Measurements from ENCODE around the gene UBE2B.

- no peak for TF ChIP-seq ZFP3 (CRISPR knock-in tag; IDR thresholded peaks at IDR 0.05)
- TF ChIP-seq ARNTL (CRISPR knock-in tag; IDR thresholded peaks at IDR 0.05; ENCODE audit: borderline replicate concordance, low read depth): no peak
- no peak for TF ChIP-seq OSR1 (CRISPR knock-in tag; IDR thresholded peaks at IDR 0.05)
- TF ChIP-seq RARB (CRISPR knock-in tag; IDR thresholded peaks at IDR 0.05): no peak
- TF ChIP-seq PATZ1 (CRISPR knock-in tag; IDR thresholded peaks at IDR 0.05; ENCODE audit: borderline replicate concordance): no peak
- TF ChIP-seq GLIS3 (CRISPR knock-in tag; IDR thresholded peaks at IDR 0.05): no peak
- TF ChIP-seq ZNF8 (CRISPR knock-in tag; IDR thresholded peaks at IDR 0.05): no peak
- no peak for TF ChIP-seq SNAI2 (CRISPR knock-in tag; IDR thresholded peaks at IDR 0.05)
- no peak for TF ChIP-seq PPARA (CRISPR knock-in tag; IDR thresholded peaks at IDR 0.05; ENCODE audit: borderline replicate concordance)
- TF ChIP-seq BACH2 (CRISPR knock-in tag; IDR thresholded peaks at IDR 0.05; ENCODE audit: borderline replicate concordance): no peak
- TF ChIP-seq ESRRG (CRISPR knock-in tag; IDR thresholded peaks at IDR 0.05): no peak
- TF ChIP-seq ZNF565 (CRISPR knock-in tag; conservative IDR thresholded peaks at IDR 0.05; ENCODE audit: low read depth): no peak
- no peak for TF ChIP-seq TOX (CRISPR knock-in tag; IDR thresholded peaks at IDR 0.05; ENCODE audit: borderline replicate concordance)
Observed at GRCh38 chr5:134417707-134418106, 46.3 kb downstream of the UBE2B start.
